SK-N-SH treated with all-trans-retinoic acid at 6 μM for 48 hours (cell line): ENCODE results near the gene TRA2A.

ENCODE experiments used
- ATAC-seq: fragments of 200-7000 bp; cut with Tn5 transposase; 3 replicates; pipeline ENCODE4 v1.9.1; 2020; ENCODE audit warnings: mild to moderate bottlenecking, moderate library complexity
- ARNTL ChIP-seq: fragments of 450-650 bp; formaldehyde crosslinking; IDR thresholded peaks from 2 replicates; pipeline ENCODE4 v1.5.0; 2020; ENCODE audit warnings: low read depth, mild to moderate bottlenecking, moderate library complexity, borderline replicate concordance
- BACH2 ChIP-seq: fragments of 250-450 bp; sonication (Bioruptor Pico); IDR thresholded peaks from 2 replicates; pipeline ENCODE4 v1.9.0; 2021; ENCODE audit warnings: mild to moderate bottlenecking, borderline replicate concordance
- CREB5 ChIP-seq: fragments of 250-450 bp; sonication (Bioruptor Pico); IDR thresholded peaks from 2 replicates; pipeline ENCODE4 v1.5.1; 2020; ENCODE audit warnings: low read depth, mild to moderate bottlenecking, moderate library complexity
- CSRNP3 ChIP-seq: fragments of 250-450 bp; sonication (Bioruptor Pico); IDR thresholded peaks from 2 replicates; pipeline ENCODE4 v1.5.1; 2021; ENCODE audit warnings: mild to moderate bottlenecking, moderate library complexity
- ESRRG ChIP-seq: fragments of 250-450 bp; sonication (Bioruptor Pico); IDR thresholded peaks from 2 replicates; pipeline ENCODE4 v1.6.1; 2021; ENCODE audit warnings: mild to moderate bottlenecking
- GLIS3 ChIP-seq: fragments of 250-450 bp; sonication (Bioruptor Pico); IDR thresholded peaks from 2 replicates; pipeline ENCODE4 v1.5.0; 2020; ENCODE audit warnings: mild to moderate bottlenecking, moderate library complexity
- ISL1 ChIP-seq: fragments of 250-450 bp; sonication (Bioruptor Pico); IDR thresholded peaks from 2 replicates; pipeline ENCODE4 v2.1.2; 2022; ENCODE audit warnings: mild to moderate bottlenecking, moderate library complexity
- OSR1 ChIP-seq: fragments of 250-450 bp; sonication (Bioruptor Pico); IDR thresholded peaks from 2 replicates; pipeline ENCODE4 v1.8.0; 2022; ENCODE audit warnings: moderate library complexity, mild to moderate bottlenecking, inconsistent platforms
- PATZ1 ChIP-seq: fragments of 250-450 bp; sonication (Bioruptor Pico); IDR thresholded peaks from 2 replicates; pipeline ENCODE4 v1.8.0; 2020; ENCODE audit warnings: mild to moderate bottlenecking, moderate library complexity, borderline replicate concordance
- POU6F1 ChIP-seq: fragments of 250-450 bp; sonication (Bioruptor Pico); IDR thresholded peaks from 2 replicates; pipeline ENCODE4 v1.8.0; 2021; ENCODE audit warnings: low read depth, mild to moderate bottlenecking, moderate library complexity, borderline replicate concordance
- PPARA ChIP-seq: fragments of 250-450 bp; sonication (Bioruptor Pico); IDR thresholded peaks from 2 replicates; pipeline ENCODE4 v1.5.0; 2020; ENCODE audit warnings: mild to moderate bottlenecking, borderline replicate concordance
- RARB ChIP-seq: fragments of 250-450 bp; sonication (Bioruptor Pico); IDR thresholded peaks from 2 replicates; pipeline ENCODE4 v1.8.0; 2021; ENCODE audit warnings: mild to moderate bottlenecking, moderate library complexity
- SNAI2 ChIP-seq: fragments of 250-450 bp; sonication (Bioruptor Pico); IDR thresholded peaks from 2 replicates; pipeline ENCODE4 v1.5.0; 2020; ENCODE audit warnings: mild to moderate bottlenecking, moderate library complexity
- TCF4 ChIP-seq: fragments of 250-450 bp; sonication (Bioruptor Pico); IDR thresholded peaks from 2 replicates; pipeline ENCODE4 v1.8.0; 2021; ENCODE audit warnings: mild to moderate bottlenecking, moderate library complexity, borderline replicate concordance
- TOX ChIP-seq: fragments of 250-450 bp; sonication (Bioruptor Pico); IDR thresholded peaks from 2 replicates; pipeline ENCODE4 v1.8.0; 2021; ENCODE audit warnings: mild to moderate bottlenecking, moderate library complexity, borderline replicate concordance
- TSHZ2 ChIP-seq: fragments of 250-450 bp; sonication (Bioruptor Pico); IDR thresholded peaks from 2 replicates; pipeline ENCODE4 v1.5.0; 2020; ENCODE audit warnings: mild to moderate bottlenecking, moderate library complexity
- ZC3H10 ChIP-seq: fragments of 250-450 bp; sonication (Bioruptor Pico); IDR thresholded peaks from 2 replicates; pipeline ENCODE4 v1.5.1; 2021; ENCODE audit warnings: mild to moderate bottlenecking, moderate library complexity
- ZFP3 ChIP-seq: fragments of 250-450 bp; sonication (Bioruptor Pico); IDR thresholded peaks from 2 replicates; pipeline ENCODE4 v1.5.0; 2020; ENCODE audit warnings: mild to moderate bottlenecking, moderate library complexity
- ZNF565 ChIP-seq: fragments of 450-650 bp; formaldehyde crosslinking; conservative IDR thresholded peaks from 2 replicates; pipeline ENCODE4 v1.5.0; 2020; ENCODE audit warnings: low read depth, mild to moderate bottlenecking, moderate library complexity
- ZNF70 ChIP-seq: fragments of 450-650 bp; formaldehyde crosslinking; IDR thresholded peaks from 2 replicates; pipeline ENCODE4 v1.5.0; 2020; ENCODE audit warnings: mild to moderate bottlenecking, moderate library complexity
- ZNF8 ChIP-seq: fragments of 450-650 bp; formaldehyde crosslinking; IDR thresholded peaks from 2 replicates; pipeline ENCODE4 v1.5.0; 2020; ENCODE audit warnings: mild to moderate bottlenecking, moderate library complexity

TRA2A gene

GRCh38 chr7:23477962-23478866 lies 53.6 kb downstream of the TRA2A start:
- TF ChIP-seq TSHZ2 (CRISPR knock-in tag) (no peak), BACH2 (CRISPR knock-in tag) (no peak), CSRNP3 (no peak), ZC3H10 (CRISPR knock-in tag) (no peak), OSR1 (CRISPR knock-in tag) (no peak), ESRRG (no peak), GLIS3 (CRISPR knock-in tag) (no peak), TOX (CRISPR knock-in tag) (no peak), ZFP3 (no peak), RARB (CRISPR knock-in tag) (no peak), PATZ1 (no peak)
- ATAC-seq: no peak

GRCh38 chr7:23477157-23477499 lies 54.7 kb downstream of the TRA2A start:
- TF ChIP-seq SNAI2 (CRISPR knock-in tag) (no peak), OSR1 (CRISPR knock-in tag) (no peak), TCF4 (CRISPR knock-in tag) (no peak), ZFP3 (no peak), ZNF8 (CRISPR knock-in tag) (no peak), POU6F1 (CRISPR knock-in tag) (no peak), TOX (CRISPR knock-in tag) (no peak), ARNTL (CRISPR knock-in tag) (no peak), CREB5 (CRISPR knock-in tag) (no peak), ZC3H10 (CRISPR knock-in tag) (no peak), RARB (CRISPR knock-in tag) (no peak), PPARA (CRISPR knock-in tag) (no peak), TSHZ2 (CRISPR knock-in tag) (no peak), ZNF70 (CRISPR knock-in tag) (no peak), ISL1 (no peak), ZNF565 (CRISPR knock-in tag) (no peak)
- no peak for ATAC-seq
